IPS-18a (cell line): ENCODE results near the gene ATP11C.

Experiments
- H3K27ac ChIP-seq: one replicate; pipeline ENCODE4 v1.5.1; 2013; ENCODE audit warnings: low read length
- H3K27me3 ChIP-seq: one replicate; pipeline ENCODE4 v1.6.1; 2013; ENCODE audit warnings: mild to moderate bottlenecking, low read length; ENCODE audit not compliant: control insufficient read depth, insufficient read depth
- H3K36me3 ChIP-seq: one replicate; pipeline ENCODE4 v1.6.1; 2013; ENCODE audit warnings: low read depth, low read length; ENCODE audit not compliant: control insufficient read depth
- H3K4me1 ChIP-seq: one replicate; pipeline ENCODE4 v1.6.1; 2013; ENCODE audit warnings: low read depth, low read length; ENCODE audit not compliant: control insufficient read depth
- H3K4me3 ChIP-seq: one replicate; pipeline ENCODE4 v1.5.1; 2013; ENCODE audit warnings: low read length
- H3K9ac ChIP-seq: one replicate; pipeline ENCODE4 v1.6.1; 2013; ENCODE audit warnings: mild to moderate bottlenecking, low read length, moderate library complexity
- H3K9me3 ChIP-seq: one replicate; pipeline ENCODE4 v1.6.1; 2013; ENCODE audit warnings: low read depth, low read length; ENCODE audit not compliant: control insufficient read depth

The ATP11C gene

GRCh38 chrX:139949703-139950102 lies 16.9 kb upstream of the ATP11C start:
- H3K9ac ChIP-seq, result no peak overlapping the region
- peaks cover 26% of the 10 kb centered on the region for H3K9me3 ChIP-seq
- H3K4me3 ChIP-seq, result no peak overlapping the region
- H3K4me1 ChIP-seq, result no peaks in the 10 kb centered on the region
- H3K27me3 ChIP-seq, result no peaks in the 10 kb centered on the region
- no peaks in the 10 kb centered on the region for H3K36me3 ChIP-seq
- H3K27ac ChIP-seq, result no peak overlapping the region

DNA sequence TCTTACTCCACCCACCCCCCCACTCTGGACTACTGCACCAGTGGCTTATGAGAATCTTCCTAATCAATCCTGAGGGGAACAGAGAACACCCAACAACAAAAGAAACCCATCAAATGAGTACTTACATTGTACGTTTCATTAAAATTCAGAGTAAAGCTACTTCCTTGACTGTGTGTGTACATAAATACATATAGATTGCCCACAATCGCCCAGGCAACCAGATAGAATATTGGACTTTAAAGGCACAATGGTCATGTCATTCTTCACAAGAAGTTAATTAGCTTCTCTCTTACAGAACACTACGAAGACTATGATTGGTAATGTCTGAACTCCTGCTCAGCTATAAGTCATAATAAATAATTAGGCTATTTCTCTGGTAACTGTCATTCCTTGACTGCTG lies 12.2 kb upstream of the ATP11C start:
- Histone ChIP-seq H3K9me3 (peaks cover 22% of the 10 kb centered on the region), H3K36me3 (no peaks in the 10 kb centered on the region), H3K4me1 (no peaks in the 10 kb centered on the region), H3K4me3 (no peak overlapping the region), H3K27ac (no peak overlapping the region), H3K27me3 (no peaks in the 10 kb centered on the region), H3K9ac (no peak overlapping the region)

DNA sequence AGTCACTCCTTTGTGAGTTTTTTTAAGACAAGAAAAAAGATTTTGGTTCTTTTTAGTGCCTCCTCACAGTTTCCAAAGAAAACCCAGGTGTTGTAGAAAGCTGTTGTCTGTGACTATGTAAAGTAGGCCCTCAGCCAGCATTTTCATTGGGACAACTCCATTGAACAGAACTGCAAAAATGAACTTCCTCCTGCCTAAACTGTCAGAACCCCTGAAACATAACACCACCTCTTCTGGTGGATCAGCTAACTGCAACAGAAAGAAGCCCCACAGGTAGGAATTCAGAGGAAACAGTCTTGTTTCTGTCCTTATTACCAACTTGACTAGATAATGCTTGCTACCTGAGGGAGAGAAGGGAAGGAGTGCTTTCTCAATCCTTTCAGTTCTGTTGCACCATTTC lies 3.4 kb upstream of the ATP11C start:
- no peak overlapping the region for H3K9ac ChIP-seq
- peak overlapping the region; percentile 2 for H3K4me3 ChIP-seq
- no peaks in the 10 kb centered on the region for H3K27me3 ChIP-seq
- H3K4me1 ChIP-seq, result peaks cover 16% of the 10 kb centered on the region
- H3K9me3 ChIP-seq, result no peaks in the 10 kb centered on the region
- H3K36me3 ChIP-seq, result no peaks in the 10 kb centered on the region
- no peak overlapping the region for H3K27ac ChIP-seq

DNA sequence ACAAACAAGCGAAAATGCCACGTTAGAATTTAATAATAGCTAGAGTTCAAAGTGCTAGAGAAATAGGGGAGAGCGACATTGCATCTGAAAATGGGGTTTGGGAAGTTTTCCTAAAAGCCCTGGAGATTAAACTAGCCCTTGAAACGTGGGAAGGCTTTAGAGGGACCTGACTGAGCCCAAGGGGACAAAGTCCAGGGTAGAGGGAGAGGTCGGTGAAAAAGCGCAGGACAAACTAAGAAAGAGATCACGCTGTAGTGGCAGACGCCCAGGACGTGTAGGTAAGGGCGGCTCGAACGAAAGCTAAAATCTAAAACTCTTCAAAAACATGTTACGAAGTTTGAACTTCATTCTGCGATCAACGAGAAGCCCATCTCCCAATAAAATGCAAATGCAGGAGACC lies 1.1 kb upstream of the ATP11C start:
- Histone ChIP-seq H3K27me3 (no peaks in the 10 kb centered on the region), H3K4me1 (peaks cover 16% of the 10 kb centered on the region), H3K36me3 (no peaks in the 10 kb centered on the region), H3K4me3 (peak overlapping the region; percentile 64), H3K27ac (no peak overlapping the region), H3K9ac (peak overlapping the region; percentile 73), H3K9me3 (no peaks in the 10 kb centered on the region)

GRCh38 chrX:139932073-139932900 lies 566 bp downstream of the ATP11C start:
- Histone ChIP-seq H3K27me3 (no peaks in the 10 kb centered on the region), H3K9ac (peak overlapping the region; percentile 68), H3K36me3 (no peaks in the 10 kb centered on the region), H3K27ac (no peak overlapping the region), H3K9me3 (no peaks in the 10 kb centered on the region), H3K4me3 (peak overlapping the region; percentile 61), H3K4me1 (peaks cover 16% of the 10 kb centered on the region)

GRCh38 chrX:139931646-139932072 lies 1.2 kb downstream of the ATP11C start:
- Histone ChIP-seq H3K27ac (no peak overlapping the region), H3K9me3 (no peaks in the 10 kb centered on the region), H3K36me3 (no peaks in the 10 kb centered on the region), H3K4me1 (peaks cover 14% of the 10 kb centered on the region), H3K27me3 (no peaks in the 10 kb centered on the region), H3K9ac (peak overlapping the region; percentile 68), H3K4me3 (peak overlapping the region; percentile 61)

- Histone ChIP-seq H3K27me3 (no peaks in the 10 kb centered on the region), H3K27ac (no peak overlapping the region), H3K9me3 (no peaks in the 10 kb centered on the region), H3K9ac (peak overlapping the region; percentile 68), H3K36me3 (no peaks in the 10 kb centered on the region), H3K4me1 (peaks cover 8% of the 10 kb centered on the region), H3K4me3 (peak overlapping the region; percentile 61)
Measured at GRCh38 chrX:139930916-139931645, 1.8 kb downstream of the ATP11C start.

GRCh38 chrX:139930401-139930800 lies 2.5 kb downstream of the ATP11C start:
- Histone ChIP-seq H3K9me3 (no peaks in the 10 kb centered on the region), H3K36me3 (no peaks in the 10 kb centered on the region), H3K27ac (no peak overlapping the region), H3K4me3 (peak overlapping the region; percentile 61), H3K4me1 (peaks cover 6% of the 10 kb centered on the region), H3K27me3 (no peaks in the 10 kb centered on the region), H3K9ac (no peak overlapping the region)

GRCh38 chrX:139929876-139930275 lies 3.0 kb downstream of the ATP11C start:
- H3K27me3 ChIP-seq, result no peaks in the 10 kb centered on the region
- no peak overlapping the region for H3K27ac ChIP-seq
- H3K4me1 ChIP-seq, result peaks cover 6% of the 10 kb centered on the region
- H3K9me3 ChIP-seq, result no peaks in the 10 kb centered on the region
- no peak overlapping the region for H3K4me3 ChIP-seq
- no peak overlapping the region for H3K9ac ChIP-seq
- H3K36me3 ChIP-seq, result no peaks in the 10 kb centered on the region

DNA sequence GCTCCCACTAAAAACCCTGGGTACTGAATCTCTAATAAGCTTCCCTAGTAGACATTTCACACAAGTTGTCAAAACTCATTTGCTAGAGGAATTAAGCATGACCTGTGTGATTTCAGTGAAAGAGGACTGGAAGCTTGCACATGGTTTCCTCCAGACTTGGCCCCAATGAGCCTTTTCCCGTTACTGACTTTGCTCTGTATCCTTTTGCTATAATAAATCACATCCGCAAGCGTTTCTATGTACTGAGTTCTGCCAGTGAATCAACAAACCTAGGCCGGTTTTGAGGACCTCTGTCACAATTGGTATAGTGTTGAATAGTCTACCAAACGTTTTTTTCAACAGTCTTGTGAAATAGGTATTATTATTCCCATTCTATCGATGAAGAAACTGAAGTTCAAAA lies 8.2 kb downstream of the ATP11C start:
- no peaks in the 10 kb centered on the region for H3K4me1 ChIP-seq

DNA sequence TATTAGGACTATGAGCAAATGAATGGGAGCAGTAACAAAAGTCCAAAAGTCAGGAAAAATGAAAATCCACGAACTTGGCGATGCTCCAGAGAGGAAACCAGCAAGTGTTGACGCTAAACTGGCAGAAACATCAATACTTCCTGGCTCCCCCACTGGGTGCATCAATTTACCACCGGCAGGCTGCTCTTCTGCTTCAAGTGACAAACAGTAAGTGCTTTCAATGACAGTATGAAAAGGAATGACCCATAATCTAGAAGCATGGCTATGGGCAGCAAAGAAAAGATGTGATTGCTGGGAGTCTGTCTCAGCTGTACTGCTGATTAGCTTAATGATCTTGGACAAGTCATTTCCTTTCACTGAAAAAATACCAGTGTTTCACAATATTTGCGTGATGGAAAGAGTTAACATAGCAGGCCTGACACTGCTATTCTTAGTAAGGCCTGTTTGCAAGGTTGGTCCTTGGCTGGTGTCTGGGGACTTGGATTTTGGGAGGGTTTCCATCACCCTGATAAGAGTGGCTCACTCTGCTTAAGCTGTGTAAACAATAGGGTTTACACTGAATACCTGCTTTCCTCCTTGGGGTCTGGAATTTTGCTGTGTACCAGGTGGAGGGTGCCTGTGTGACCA lies 8.7 kb downstream of the ATP11C start:
- H3K4me1 ChIP-seq, result no peaks in the 10 kb centered on the region
- no peak overlapping the region for H3K4me3 ChIP-seq
- H3K36me3 ChIP-seq, result no peaks in the 10 kb centered on the region
- H3K27me3 ChIP-seq, result no peaks in the 10 kb centered on the region
- no peak overlapping the region for H3K27ac ChIP-seq
- H3K9me3 ChIP-seq, result no peaks in the 10 kb centered on the region
- H3K9ac ChIP-seq, result no peak overlapping the region

More for the DNA sequence above, 8.2 kb downstream of the ATP11C start:
- Histone ChIP-seq H3K9ac (no peak overlapping the region), H3K4me3 (no peak overlapping the region), H3K27me3 (no peaks in the 10 kb centered on the region), H3K9me3 (no peaks in the 10 kb centered on the region), H3K27ac (no peak overlapping the region), H3K36me3 (no peaks in the 10 kb centered on the region)
